Activated T-helper 17 cell treated with anti-CD3 and anti-CD28 coated beads, Interleukin-2, amount 50 U/mL, for 72 hours (primary cell): ENCODE results near the gene ELAVL3. TPM values are rescaled to one million over a fixed set of nuclear protein-coding genes. Genes with fewer than 3 reads are reported as not detected.
"Not testable (repeated sequence)": the region's sequence is repeated elsewhere in the genome, so short reads cannot be mapped to it uniquely, and the experiment has no call there.

Source experiments
- ATAC-seq: fragments of 150-1000 bp; cut with Tn5 transposase; replicated peaks from 2 replicates; pipeline ENCODE4 v1.10.0; 2021; ENCODE audit warnings: mild to moderate bottlenecking, moderate library complexity
- H3K27ac Mint-ChIP-seq: one replicate; pipeline ENCODE4 v1.8.0; 2022; ENCODE audit warnings: mixed read lengths
- H3K27me3 Mint-ChIP-seq: one replicate; pipeline ENCODE4 v1.8.0; 2022; ENCODE audit warnings: mixed read lengths
- H3K36me3 Mint-ChIP-seq: one replicate; pipeline ENCODE4 v1.8.0; 2022; ENCODE audit warnings: low read depth, mild to moderate bottlenecking, mixed read lengths
- H3K4me1 Mint-ChIP-seq: one replicate; pipeline ENCODE4 v1.8.0; 2022; ENCODE audit warnings: mixed read lengths
- H3K4me3 Mint-ChIP-seq: one replicate; pipeline ENCODE4 v1.8.0; 2022; ENCODE audit warnings: mild to moderate bottlenecking, mixed read lengths
- H3K9me3 Mint-ChIP-seq: one replicate; pipeline ENCODE4 v1.8.0; 2022; ENCODE audit warnings: mixed read lengths
- total RNA-seq, 2 donors: library from RNA; stranded (reverse); gene quantifications; one replicate each; pipeline ENCODE4 v1.2.3, GENCODE V29; 2022

The ELAVL3 gene
- total RNA-seq, 2 donors from 2014 or later: 0.45 TPM; not detected in 1

DNA sequence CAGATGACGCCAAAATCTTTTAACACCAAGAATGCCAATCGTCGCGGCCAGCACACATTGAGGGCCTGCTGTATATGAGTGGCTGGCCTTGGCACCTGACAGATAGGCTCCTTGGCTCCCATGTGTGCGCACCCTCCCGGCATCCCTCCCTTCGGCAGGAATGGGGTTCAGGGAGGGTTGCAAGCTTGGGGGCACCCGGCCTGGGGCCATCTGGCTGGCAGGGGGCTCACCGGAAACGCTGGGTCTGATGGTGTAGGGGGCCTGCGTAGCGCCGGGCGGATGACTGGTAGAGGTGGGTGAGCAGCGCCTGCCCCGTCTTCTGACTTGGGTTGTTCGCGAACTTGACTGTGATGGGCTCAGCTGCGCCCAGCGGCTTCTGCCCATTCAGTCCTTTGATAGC is 23.0 kb downstream of the ELAVL3 start:
- H3K9me3 Mint-ChIP-seq: no peaks in the 10 kb centered on the region

DNA sequence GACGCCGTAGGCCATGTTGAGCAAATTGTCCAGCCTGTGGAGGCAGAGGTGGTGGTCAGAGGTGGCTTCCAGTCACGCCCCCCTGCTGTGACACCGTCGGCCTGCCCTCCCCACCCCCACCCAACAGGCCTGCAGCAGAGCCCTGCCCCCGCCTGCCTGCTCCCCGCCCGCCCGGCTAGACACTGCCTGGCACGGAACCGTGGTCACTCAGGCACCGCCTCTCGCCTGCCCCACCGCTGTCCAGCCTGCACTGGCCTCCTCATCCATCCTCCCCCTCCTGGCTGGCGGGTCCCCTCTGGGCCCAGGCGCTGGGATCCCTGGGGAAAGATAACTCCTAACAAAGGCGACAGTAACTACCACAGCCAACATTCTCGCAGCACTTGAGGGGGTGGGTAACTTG is 23.7 kb downstream of the ELAVL3 start:
- H3K9me3 Mint-ChIP-seq: no peaks in the 10 kb centered on the region
- no peaks in the 10 kb centered on the region for H3K4me1 Mint-ChIP-seq
- no peak for ATAC-seq
- H3K4me3 Mint-ChIP-seq: no peak overlapping the region
- H3K36me3 Mint-ChIP-seq: no peaks in the 10 kb centered on the region
- H3K27ac Mint-ChIP-seq: no peak overlapping the region
- peaks cover 10% of the 10 kb centered on the region for H3K27me3 Mint-ChIP-seq

More for the DNA sequence above, 23.0 kb downstream of the ELAVL3 start:
- Mint-ChIP-seq H3K27ac (no peak overlapping the region), H3K27me3 (peaks cover 10% of the 10 kb centered on the region), H3K4me3 (no peak overlapping the region), H3K4me1 (no peaks in the 10 kb centered on the region), H3K36me3 (no peaks in the 10 kb centered on the region)
- ATAC-seq: no peak

DNA sequence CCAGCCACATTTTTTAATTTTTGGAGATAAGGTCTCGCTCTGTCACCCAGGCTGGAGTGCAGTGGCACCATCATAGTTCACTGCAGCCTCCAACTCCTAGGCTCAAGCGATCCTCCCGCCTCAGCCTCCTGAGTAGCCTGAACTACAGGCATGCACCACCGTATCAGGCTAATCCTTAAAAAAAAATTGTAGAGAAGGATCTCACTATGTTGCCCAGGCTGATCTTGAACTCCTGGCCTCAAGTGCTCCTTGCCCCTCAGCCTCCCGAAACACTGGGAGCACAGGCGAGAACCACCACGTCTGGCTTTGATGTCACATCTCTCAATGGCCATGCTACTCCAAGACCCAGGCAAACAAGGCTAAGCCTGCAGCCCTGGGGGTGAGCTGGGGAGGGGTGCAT is 24.2 kb downstream of the ELAVL3 start:
- Mint-ChIP-seq H3K9me3 (no peaks in the 10 kb centered on the region), H3K4me1 (no peaks in the 10 kb centered on the region), H3K36me3 (no peaks in the 10 kb centered on the region), H3K27me3 (peaks cover 10% of the 10 kb centered on the region), H3K27ac (no peak overlapping the region), H3K4me3 (no peak overlapping the region)
- ATAC-seq: no peak

DNA sequence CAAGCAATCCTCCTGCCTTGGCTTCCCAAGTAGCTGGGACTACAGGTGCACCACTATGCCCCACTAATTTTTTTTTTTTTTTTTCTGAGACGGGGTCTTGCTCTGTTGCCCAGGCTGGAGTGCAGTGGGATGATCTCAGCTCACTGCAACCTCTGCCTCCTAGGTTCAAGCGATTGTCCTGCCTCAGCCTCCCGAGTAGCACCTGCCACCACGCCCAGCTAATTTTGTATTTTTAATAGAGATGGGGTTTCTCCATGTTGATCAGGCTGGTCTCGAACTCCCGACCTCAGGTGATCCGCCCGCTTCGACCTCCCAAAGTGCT is 25.7 kb downstream of the ELAVL3 start:
- not testable (repeated sequence) for H3K36me3 Mint-ChIP-seq, H3K27me3 Mint-ChIP-seq, ATAC-seq, H3K4me1 Mint-ChIP-seq, H3K27ac Mint-ChIP-seq, H3K9me3 Mint-ChIP-seq, H3K4me3 Mint-ChIP-seq

DNA sequence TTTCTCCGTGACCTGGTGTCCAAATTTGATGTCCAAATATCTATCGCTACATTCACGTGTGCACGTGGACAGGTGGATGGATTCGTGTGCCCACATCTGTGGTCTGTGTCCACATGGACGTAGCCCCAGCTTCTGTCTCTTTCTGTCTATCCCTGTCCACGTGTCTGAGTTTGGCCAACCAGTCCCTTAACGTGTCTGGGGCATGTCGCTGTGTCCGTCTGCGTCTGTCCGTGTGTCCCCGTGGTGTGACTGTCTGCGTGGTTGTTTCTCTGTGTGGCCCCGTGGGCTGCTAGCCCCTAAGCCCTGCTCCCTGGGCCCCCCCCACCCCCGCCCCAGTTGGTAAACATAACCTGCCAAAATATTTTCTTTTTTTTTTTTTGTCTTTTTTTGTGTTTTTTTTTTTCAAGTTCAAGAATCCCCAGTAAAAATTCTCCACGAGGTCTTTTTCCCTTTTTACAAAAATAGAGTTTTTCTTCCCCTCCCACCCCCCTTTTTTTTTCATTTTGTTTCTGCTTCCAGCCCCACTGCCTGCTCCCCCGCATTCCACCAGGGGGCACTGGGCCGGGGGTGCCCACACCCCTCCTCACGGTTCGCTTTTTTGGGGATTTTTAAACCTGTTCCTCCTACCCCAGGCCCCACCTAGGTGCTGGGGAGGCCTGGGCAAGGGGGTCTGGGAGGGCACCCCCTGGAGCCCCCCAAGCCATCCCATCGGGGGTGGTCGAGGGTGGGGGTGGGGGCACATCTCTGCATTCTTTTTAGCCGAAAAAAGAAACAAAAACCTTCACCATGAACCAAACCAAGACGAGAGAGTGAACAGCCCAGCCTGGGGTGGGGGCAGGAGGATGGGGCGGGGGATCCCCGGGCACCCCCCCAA is 27.1 kb downstream of the ELAVL3 start:
- no peaks in the 10 kb centered on the region for H3K27me3 Mint-ChIP-seq
- H3K9me3 Mint-ChIP-seq: no peaks in the 10 kb centered on the region
- ATAC-seq: no peak
- H3K4me3 Mint-ChIP-seq: no peak overlapping the region
- H3K36me3 Mint-ChIP-seq: peaks cover 12% of the 10 kb centered on the region
- H3K4me1 Mint-ChIP-seq: no peaks in the 10 kb centered on the region
- no peak overlapping the region for H3K27ac Mint-ChIP-seq

DNA sequence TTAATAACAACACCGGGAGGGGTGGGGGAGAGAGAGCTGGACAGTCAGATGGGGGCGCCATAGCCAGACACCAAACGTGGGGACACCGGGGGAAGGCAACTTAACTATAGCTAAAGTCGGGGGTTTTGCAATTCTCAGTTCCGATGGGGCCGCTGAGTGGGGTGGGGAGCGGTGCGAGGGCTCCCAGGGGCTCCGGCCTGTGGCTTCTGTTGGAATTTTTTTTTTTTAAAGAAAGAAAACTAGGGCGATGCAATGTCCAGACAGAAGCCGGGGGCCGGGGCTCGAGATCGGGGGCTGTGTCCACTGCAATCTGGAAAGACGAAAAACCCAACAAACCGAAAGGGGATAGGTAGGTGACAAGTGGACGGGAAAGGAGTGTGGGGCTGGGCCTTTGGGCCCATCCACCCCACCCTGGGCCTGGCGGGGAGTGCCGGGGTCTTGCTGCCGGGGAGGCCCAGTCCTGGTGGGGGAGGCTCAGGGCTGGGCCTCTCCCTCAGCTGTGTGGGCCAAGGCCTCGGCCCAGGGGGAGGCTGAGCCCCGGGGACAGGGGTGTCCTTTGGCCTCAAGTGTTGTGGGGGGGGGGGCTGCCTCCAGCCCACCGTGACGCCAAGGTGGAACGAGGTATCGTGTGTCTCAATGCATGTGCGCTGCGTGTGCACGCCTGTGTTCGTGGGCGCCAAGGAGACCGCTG is 28.1 kb downstream of the ELAVL3 start:
- no peak overlapping the region for H3K27ac Mint-ChIP-seq
- ATAC-seq: no peak
- H3K4me3 Mint-ChIP-seq: no peak overlapping the region
- no peaks in the 10 kb centered on the region for H3K27me3 Mint-ChIP-seq
- H3K9me3 Mint-ChIP-seq: no peaks in the 10 kb centered on the region
- peaks cover 12% of the 10 kb centered on the region for H3K36me3 Mint-ChIP-seq
- H3K4me1 Mint-ChIP-seq: no peaks in the 10 kb centered on the region

DNA sequence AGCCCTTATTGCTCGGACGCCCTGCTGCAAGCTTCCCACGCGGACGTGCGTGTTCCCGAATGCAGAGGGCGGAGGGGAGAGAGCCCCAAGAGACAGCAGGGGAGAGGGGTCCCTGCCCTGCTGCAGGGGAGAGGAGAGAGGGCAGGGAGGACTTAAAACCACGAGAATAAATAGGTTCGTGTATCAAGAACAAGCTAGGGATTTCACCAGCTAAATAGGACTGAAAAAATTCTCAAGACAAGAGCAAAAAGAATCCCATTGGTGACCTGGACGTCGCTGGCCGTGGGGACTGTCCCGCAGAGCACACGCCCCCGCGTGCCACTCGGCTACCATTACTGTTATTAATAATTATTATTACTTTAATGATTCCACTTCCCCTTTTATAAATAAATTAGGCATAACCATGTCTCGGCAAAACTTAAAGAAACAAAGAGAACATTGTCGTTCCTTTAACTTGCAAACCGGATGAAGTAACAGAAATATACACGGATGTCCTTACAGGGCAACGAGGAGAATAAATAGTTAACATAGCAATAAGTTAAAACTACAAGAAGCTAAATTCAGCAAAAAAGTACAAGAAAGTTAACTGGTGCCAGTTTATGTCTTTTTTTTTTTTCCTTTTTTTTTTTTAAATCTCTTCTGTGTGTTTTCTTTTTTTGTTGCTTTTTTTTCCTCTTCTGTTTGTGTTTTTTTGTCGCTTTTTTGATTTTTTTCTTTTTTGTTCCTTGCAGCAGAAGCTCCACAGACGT is 28.8 kb downstream of the ELAVL3 start:
- peaks cover 12% of the 10 kb centered on the region for H3K36me3 Mint-ChIP-seq
- H3K4me3 Mint-ChIP-seq: no peak overlapping the region
- no peak for ATAC-seq
- H3K27me3 Mint-ChIP-seq: no peaks in the 10 kb centered on the region
- H3K4me1 Mint-ChIP-seq: no peaks in the 10 kb centered on the region
- no peak overlapping the region for H3K27ac Mint-ChIP-seq
- no peaks in the 10 kb centered on the region for H3K9me3 Mint-ChIP-seq

DNA sequence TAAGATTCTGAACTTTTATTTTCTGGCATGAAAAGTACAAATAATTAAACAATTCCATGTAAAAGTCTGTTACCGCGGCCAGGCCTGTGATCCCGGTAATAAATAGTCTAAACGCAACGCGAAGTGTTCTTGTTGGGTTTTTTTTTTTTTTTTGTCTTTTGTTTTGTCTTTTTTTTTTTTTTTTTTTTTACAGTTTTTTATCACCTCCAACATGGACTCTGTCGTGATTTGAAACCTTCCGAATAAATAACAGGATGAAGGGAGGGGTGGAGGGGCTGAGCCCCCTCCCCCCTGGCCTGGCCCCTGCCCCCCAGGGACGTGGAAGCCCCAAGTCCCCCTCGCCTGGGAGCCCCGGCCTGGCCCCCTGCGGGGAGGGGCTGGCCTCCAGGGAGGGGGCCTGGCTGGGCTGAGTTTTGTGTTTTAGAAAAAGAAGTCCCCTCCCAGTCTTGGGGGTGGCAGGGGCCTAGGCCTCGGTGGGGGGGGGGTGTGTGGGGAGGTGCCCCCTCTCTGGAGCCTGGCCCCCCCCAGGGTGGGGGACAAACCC is 29.4 kb downstream of the ELAVL3 start:
- no peak for ATAC-seq
- no peaks in the 10 kb centered on the region for H3K27me3 Mint-ChIP-seq
- H3K4me3 Mint-ChIP-seq: no peak overlapping the region
- peaks cover 17% of the 10 kb centered on the region for H3K36me3 Mint-ChIP-seq
- no peaks in the 10 kb centered on the region for H3K9me3 Mint-ChIP-seq
- no peaks in the 10 kb centered on the region for H3K4me1 Mint-ChIP-seq
- no peak overlapping the region for H3K27ac Mint-ChIP-seq

DNA sequence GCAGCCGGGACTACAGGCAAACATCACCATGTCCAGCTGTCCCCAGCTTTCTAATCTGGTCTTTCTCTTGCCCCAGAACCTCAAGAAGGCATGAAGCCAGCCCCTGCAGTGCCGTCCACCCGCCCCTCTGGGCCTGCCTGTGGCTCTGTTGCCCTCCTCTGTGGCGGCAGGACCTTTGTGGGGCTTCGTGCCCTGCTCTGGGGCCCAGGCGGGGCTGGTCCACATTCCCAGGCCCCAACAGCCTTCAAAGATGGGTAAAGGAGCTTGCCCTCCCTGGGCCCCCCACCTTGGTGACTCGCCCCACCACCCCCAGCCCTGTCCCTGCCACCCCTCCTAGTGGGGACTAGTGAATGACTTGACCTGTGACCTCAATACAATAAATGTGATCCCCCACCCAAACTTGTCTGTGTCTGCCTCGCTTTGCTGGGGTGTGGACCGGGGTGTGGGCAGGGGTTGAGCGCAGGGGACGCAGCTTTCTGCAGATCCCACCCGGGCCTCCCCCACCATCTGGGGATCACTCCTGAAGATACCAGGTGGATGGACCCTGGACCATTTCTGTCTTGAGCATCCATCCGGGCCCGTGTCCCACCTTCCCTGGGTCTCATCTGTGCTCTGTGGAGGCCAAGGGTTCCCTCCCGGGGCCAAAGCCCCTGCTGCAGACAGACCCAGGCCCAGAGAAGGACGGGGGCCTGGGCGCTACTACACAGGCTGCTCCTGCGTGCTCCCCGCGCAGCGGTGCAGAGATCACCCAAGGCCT is 30.1 kb downstream of the ELAVL3 start:
- peaks cover 23% of the 10 kb centered on the region for H3K36me3 Mint-ChIP-seq
- H3K4me3 Mint-ChIP-seq: no peak overlapping the region
- H3K27me3 Mint-ChIP-seq: no peaks in the 10 kb centered on the region
- ATAC-seq: no peak
- H3K9me3 Mint-ChIP-seq: no peaks in the 10 kb centered on the region
- H3K4me1 Mint-ChIP-seq: no peaks in the 10 kb centered on the region
- no peak overlapping the region for H3K27ac Mint-ChIP-seq

DNA sequence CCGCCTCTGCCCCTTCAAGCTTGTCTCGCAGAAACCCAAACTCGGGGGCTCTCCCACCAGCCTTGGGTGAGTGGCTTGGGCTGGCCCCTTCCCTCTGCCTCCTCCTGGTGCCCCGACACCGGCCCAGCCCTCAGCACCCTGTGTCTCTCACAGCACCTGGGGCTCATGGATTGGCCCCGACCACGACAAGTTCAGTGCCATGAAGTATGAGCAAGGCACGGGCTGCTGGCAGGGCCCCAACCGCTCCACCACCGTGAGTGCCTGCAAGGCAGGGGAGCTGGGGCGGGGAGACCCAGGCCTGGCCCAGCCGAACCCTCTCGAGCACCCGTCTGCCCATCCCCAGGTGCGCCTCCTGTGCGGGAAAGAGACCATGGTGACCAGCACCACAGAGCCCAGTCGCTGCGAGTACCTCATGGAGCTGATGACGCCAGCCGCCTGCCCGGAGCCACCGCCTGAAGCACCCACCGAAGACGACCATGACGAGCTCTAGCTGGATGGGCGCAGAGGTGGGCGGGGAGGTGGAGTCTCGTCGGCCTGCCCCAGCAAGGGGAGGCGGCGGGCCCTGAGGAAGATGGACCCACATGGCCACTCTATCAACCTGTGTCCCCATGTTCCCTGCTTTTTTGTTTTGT is 31.8 kb downstream of the ELAVL3 start:
- no peaks in the 10 kb centered on the region for H3K9me3 Mint-ChIP-seq
- H3K27me3 Mint-ChIP-seq: no peaks in the 10 kb centered on the region
- peaks cover 41% of the 10 kb centered on the region for H3K36me3 Mint-ChIP-seq
- no peak overlapping the region for H3K4me3 Mint-ChIP-seq
- H3K27ac Mint-ChIP-seq: no peak overlapping the region
- H3K4me1 Mint-ChIP-seq: no peaks in the 10 kb centered on the region
- no peak for ATAC-seq

DNA sequence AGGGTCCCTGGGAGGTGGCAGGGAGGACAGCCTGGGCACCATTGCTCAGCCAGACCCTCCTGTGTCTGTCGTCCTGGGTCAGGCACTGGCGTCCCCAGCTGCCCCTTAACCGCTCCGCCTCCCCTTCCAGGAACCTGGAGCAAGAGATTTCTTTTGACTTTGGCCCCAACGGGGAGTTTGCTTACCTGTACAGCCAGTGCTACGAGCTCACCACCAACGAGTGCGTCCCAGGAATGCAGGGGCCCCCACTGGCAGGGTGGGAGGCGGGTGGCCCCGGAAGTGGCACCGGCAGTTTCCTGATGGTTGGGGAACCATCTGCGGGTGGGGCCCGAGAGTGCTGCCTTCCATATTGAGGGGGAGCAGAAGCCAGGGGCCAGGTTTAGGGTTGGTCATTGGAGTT is 32.4 kb downstream of the ELAVL3 start:
- Mint-ChIP-seq H3K36me3 (peaks cover 45% of the 10 kb centered on the region), H3K9me3 (no peaks in the 10 kb centered on the region), H3K27me3 (no peaks in the 10 kb centered on the region)

DNA sequence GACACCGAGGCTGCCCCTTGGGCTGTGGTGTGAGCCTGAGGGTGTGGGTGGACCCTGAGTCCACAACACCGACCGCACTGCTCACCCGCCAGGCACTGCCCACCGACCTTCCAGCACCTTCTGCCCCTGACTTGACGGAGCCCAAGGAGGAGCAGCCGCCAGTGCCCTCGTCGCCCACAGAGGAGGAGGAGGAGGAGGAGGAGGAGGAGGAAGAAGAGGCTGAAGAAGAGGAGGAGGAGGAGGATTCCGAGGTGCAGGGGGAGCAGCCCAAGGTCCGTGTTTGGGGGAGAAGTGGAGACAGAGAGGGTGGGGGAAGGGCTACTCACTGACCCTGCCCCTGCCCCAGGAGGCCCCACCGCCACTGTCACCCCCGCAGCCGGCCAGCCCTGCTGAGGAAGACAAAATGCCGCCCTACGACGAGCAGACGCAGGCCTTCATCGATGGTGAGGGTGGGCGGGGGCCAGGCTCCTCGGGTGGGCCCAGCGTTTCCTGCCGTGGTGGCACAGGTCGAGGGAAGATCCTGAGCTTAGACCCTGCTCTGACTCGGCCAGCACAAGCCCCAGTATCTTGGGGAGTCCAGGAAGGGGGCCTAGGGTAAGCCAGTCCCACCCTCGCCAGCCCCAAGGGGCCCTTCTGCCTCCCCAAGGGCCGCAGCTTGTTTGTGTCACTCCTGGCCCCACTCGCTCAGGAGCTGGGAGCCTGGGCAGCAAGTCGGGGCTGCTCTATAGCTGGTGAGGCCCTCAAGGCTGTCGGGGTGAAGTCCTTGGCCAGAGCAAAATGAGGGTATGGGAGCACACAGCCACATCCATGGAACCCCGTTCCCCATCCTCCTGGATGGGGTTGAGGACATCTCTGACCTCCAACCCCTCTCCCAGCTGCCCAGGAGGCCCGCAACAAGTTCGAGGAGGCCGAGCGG is 33.2 kb downstream of the ELAVL3 start:
- no peak overlapping the region for H3K27ac Mint-ChIP-seq

More for the DNA sequence above, 32.4 kb downstream of the ELAVL3 start:
- no peak overlapping the region for H3K4me3 Mint-ChIP-seq
- no peaks in the 10 kb centered on the region for H3K4me1 Mint-ChIP-seq
- no peak overlapping the region for H3K27ac Mint-ChIP-seq
- ATAC-seq: no peak

More for the DNA sequence above, 33.2 kb downstream of the ELAVL3 start:
- Mint-ChIP-seq H3K9me3 (no peaks in the 10 kb centered on the region), H3K4me3 (no peak overlapping the region), H3K4me1 (no peaks in the 10 kb centered on the region), H3K27me3 (no peaks in the 10 kb centered on the region), H3K36me3 (peaks cover 53% of the 10 kb centered on the region)
- no peak for ATAC-seq
